GM21737 (cell line): ENCODE results near the gene MOBP.

Experiments used
- ATAC-seq: cut with Tn5 transposase; IDR thresholded peaks from one replicate; pipeline ENCODE4 v1.9.1; 2021; ENCODE audit warnings: mild to moderate bottlenecking, moderate library complexity; ENCODE audit not compliant: unreplicated experiment

Gene MOBP

DNA sequence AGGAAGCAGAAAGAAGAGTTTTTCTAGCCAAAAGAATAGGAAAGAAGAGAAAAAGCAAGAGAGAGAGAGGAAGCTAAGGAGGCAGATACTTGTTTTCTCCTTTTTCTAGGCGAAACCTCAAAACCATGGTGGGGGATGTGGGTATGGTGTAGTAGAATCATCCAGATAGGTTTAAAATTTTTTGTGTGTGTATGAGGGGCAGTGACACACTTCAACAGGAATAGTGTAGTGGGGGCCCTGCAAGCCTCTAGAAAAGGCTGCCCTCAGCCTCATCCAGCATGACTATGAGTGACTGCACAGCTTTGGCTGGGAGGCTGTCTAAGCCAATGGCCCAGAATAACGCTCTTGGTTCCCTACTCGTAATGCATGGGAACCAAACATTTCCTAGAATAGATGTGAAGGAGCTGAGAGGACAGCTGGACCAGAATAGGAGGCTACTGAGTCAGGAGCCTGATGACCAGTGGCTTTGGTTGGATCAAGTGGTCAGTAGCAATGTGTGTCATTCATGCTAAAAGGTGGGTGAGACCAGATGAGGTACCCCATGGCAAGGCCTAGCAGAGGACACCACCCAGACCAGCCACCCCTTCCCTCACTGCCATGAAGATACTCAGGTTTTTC lies 24.4 kb downstream of the MOBP start:
- ATAC-seq: no peak

DNA sequence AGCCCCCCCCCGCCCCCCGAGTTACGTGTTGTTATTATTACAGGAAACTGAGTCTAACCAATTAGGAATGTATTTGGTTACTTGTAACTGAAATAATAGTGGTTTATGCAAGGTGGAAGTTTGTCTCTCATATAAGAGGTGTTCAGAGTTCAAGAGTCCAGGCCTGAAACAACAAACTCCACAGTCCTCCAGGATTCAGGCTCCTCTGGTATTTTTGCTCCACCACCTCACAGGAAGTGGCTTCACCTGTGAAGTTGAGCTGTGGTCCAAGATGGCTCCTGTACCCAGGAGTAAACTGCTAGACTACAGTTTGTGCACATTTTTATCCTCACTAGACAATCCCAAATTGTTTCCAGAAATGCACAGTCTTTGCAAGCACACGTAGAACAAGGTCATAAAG lies 27.3 kb downstream of the MOBP start:
- no peak for ATAC-seq

DNA sequence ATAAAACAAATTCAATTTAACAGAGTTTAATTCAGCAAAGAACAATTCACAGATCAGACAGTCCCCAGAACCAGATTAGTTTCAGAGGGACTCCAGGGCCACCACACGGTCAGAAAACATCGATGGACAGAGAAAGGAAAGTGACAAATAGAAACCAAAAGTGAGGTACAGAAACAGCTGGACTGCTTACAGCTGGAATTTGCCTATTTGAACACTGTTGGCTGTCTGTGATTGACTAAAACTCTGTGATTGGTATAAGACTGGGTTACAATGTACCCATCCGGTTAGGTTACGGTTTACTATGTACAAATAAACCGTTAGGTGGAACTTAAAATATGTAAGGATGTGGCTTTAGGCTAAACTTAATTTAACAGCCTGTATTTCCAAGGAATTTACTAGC lies 30.3 kb downstream of the MOBP start:
- no peak for ATAC-seq

DNA sequence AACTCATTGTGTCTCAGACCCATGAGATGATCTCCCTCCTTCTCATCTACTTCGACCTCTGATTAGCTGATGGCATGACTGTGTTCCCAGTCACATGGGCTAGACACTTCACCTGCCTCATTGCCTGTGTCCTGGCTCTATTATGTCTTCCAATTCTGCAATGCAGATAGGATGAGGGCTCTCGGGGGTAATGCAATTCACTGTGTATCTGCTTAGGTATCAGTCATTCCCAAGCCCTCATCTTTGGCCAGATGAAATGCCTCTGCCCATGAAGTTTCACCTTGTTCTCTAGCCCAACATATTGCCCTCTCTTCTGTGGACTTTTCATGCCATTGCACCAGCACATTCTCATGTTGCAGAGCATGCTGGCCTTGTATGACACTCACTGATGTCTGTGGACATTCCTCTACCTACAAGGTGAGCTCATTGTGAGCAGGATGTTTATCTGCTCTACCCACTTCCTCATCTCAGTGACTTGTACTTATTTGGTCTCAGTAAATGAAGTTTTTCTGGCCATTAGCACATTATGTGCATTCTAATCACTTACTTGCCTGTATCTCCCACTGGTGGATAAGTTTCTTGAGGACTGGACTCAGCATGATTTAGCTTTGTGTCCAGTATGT lies 32.3 kb downstream of the MOBP start:
- ATAC-seq: no peak

DNA sequence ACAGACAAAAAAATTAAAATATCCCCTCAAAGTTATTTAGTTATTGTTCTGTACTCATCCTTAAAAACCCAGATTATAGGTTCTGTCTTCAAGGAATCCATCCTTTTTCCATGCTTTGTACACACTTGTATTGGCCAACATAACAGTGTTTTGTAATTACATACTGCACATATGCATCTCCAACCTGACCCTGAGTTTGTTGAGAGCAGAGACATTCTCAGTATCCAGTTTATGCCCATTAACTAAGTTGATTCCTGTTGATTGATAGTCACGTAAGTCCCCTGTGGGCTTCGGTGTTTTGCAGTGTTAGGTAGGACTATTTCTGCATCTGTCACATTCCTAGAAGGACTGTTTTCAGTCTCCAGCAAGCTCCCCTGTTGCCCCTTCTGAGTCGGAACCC lies 33.6 kb downstream of the MOBP start:
- no peak for ATAC-seq

DNA sequence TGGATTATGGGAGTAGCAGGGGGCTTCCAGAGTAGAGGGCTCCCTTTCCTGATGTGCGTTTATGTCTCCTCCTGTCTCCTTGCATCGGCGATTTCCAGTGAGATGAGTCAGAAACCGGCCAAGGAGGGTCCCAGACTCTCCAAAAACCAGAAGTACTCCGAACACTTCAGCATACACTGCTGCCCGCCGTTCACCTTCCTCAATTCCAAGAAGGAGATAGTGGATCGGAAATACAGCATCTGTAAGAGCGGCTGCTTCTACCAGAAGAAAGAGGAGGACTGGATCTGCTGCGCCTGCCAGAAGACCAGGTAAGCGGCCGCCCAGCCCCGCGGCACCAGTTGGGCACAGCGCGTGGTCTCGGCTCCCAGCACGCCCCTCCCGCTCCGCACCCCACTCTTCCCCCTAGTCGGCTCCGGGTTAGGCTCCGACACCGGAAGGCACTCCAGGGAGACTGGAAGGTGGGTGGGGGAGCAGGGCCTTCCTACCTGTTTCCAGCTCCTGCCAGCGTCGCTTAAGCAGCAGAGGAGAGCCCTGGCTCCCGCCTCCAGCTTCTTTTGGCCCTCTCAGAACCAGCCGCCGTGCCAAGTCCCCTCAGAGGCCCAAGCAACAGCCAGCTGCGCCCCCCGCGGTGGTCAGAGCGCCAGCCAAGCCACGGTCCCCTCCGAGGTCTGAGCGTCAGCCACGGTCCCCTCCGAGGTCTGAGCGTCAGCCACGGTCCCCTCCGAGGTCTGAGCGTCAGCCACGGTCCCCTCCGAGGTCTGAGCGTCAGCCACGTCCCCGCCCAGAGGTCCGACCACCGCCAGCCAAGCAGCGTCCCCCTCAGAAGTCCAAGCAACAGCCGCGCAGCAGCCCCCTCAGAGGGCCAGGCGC lies 34.7 kb downstream of the MOBP start:
- ATAC-seq: no peak

DNA sequence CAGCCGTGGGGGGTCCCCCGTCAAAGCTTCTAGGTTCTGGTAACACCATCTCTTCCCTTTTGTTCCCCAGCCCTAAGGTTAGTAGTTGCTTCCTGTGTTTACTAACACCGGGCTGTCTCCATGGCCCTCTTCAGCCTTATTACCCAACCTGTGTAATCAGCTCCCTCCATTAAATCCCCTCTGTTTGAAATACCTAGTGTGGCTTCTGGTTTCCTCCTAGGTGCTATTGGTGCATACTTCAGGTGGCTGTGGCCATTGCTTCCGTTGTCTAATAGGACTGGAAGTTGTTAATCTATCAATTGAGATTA lies 35.3 kb downstream of the MOBP start:
- ATAC-seq: no peak

DNA sequence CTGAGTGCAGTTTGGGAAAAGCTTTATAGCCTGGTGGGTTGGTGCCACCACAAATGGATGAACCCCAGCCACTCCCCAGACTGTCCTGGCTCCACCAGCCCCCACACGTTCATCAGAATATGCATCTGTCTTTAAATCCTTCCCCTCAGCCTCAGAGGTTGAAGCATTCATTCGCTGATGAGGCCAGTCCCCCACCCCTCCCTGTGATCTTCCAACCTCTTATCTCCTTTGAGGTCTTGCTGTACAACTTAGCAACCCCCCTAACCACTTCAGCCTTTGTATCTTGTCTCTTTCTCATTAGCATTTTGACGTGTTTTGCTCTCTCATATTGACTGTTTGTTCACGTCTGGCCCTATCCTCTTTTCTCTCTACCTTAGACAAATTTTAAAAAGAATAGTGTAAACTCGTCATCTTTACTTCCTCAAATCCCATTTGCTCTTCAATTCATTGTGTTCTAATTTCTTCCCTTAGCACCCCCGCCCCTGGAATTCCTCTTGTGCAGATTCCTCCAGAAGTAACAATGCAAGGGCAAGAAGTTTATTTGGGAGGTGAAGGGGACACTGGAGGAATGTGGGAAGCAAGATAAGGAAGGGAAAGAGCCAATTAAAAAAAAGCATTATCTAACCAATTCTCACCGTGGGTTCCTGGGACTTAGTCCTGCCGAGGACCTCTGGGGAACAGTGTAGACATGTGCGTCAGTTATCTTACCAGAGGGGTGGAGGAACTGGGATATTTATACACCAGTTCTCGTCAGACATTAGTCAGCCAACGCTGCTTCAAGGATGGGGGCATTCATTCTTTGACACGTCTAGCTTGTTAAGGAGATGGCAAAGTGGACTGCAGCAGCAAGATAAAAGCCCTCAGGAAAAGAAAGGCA lies 38.6 kb downstream of the MOBP start:
- no peak for ATAC-seq

DNA sequence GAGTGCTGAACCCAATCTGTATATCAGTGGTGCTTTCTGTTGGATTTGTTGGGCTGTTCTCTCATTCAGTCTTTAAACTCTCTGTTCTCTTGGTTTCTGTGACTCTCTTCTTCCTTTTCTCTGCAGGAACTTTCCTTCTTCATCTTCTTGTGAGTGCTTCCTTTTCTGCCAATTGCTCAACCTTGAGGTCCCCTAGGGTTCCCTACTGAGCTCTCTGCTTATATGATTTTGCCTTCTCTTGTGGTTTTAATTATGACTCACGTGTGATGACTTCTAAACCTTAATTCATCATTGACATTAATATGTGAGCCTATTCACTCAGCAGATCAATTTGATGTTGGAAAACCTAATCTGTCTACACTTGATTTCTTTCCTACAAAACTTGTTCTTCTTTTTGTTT lies 39.4 kb downstream of the MOBP start:
- ATAC-seq: no peak

DNA sequence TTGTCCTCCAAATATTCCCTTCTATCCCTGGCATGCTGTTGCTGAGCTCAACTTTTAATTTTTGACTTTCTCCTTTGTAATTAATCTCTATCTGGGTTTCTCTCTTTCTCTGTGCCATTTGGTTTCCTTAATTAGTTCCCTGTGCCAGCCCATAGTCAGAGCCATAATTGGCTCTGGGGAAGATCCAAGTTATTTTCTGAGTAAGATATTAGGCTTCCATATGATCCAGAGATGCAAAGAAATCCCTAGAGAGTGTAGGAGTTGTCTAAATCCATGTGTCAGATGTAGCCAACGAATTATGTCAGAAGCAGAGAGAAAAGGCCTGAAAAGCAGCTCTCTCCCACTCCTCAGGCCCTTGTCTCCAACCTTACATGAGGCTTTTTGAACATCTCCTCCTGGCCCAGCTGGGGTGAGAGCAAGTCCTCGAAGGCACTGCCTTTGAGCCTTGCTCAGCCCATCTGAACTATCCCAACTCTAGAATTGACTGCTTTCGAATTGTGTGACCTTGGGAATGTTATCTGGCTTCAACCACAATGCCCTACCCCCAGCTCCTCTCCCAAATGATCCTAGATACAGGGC lies 46.4 kb downstream of the MOBP start:
- no peak for ATAC-seq

DNA sequence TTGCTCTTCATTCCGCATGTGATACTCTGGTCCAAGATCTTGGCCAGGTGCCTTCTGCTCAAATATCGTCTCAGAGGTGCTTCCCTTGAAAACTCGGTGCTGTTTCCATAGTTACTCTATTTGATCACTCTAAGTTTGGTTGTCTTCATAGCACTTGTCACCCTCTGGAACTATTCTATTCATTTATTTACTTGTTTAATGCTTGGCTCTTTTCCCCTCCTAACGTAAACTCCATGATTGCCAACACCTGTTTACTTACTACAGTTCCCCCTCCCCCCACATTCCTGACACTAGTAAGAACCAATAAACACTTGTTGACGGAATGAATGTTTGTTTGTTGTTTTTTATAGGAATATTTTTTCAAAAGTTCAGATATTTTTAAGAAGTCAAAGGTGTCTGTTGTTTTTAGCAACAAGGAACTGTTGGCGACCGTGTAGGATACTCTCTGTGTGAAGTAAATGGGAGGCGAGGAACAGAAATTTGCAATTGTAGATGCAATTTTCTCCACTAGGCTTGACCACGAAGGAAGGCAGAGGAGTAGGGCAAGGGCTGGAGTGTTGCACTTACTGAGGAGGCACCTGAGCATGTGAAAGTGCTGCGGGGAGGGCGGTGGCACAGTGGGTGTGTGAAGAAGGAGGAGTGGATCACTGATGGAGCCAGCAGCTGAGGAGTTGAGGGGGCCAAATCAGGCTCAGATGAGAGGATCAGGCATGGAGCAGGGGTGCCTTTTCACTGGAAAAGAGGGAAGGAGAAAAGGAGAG lies 48.4 kb downstream of the MOBP start:
- ATAC-seq: no peak

DNA sequence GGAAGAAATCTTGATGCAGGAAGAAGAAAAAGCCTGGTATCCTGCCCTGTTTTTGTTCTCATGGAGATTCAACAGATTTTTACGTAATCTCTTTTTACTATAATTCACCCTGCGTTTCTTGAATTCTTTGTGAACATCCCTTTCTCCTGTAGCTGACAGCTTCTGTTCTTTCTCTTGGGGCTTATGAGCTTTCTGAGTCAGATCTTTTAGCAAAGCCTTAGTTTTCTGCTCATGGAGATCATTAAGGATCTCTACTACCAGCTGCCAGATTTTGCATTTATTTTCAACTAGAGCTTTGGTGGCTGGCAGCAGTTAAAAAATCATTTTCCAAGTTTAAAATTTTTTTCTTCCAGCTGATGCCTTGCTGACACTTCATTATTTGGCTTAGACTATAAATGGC lies 51.6 kb downstream of the MOBP start:
- ATAC-seq: no peak

DNA sequence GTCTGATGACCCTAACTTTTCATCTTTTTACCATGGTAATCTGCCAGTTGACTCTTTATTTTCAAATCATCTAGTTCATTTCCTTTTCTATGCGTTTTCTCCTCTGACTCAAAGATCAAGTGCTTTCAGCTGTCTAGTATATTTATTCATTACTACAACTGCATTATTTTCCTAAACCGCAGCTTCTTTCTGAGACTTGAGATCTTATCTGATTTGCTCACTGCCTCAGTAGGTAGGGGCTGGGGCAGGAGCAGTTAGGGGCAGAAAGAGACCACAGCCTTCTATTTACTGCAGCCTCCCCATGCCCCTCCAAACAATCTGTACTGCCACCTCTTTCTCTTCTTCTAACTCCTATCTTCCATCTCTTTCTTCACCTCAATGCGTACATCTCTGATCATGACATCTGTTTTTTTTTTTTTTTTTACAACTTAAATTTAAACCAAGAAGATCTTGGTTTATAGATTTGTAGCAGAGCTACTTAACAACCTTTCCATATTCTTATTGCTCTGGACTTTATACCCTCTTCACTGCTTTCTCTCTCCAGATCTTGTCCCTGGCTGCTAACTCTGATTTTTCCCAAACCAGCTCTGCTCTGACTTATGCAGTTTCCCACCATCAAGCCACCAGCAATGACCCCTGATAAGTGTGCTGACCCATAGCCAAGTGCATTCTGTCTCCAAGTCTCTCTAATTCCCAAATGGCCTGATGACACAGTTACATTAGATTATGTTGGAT lies 52.2 kb downstream of the MOBP start:
- ATAC-seq: no peak

DNA sequence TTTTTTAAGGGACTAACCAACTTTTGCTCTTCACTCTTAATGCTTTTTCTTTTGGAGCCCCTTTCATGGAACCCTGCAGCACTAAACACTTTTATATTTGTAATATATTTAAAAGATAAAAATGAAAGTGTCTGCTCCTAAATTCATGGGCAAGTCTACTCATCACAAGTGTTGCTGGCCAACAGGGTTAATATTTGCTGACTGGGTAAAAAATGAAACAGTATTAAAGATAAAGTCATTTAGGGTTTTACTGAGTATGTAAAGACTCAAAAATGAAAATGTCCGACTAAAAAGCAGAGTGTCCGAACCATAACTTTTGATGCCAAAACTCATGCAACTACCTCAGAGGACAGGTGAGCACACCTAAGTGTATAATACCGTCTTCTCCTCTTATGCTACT lies 54.0 kb downstream of the MOBP start:
- ATAC-seq: no peak

DNA sequence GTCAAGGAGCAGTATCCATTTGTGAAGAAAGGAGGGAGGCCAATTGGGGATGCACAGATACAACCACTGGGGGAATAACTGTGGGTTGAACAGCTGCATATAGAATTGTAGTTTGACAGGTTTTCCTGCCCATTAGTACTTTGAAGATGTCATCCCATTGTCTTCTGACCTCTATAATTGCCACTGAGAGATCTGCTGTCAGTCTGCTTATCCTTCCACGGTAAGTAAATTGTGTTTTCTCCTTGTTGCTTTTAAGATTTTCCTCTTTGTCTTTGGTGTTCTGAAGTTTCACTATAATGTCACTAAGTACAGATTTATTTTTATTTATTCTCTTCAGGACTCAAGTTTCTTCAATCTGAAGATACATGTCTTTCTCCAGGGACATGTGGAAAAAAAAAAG lies 56.6 kb downstream of the MOBP start:
- ATAC-seq: no peak

DNA sequence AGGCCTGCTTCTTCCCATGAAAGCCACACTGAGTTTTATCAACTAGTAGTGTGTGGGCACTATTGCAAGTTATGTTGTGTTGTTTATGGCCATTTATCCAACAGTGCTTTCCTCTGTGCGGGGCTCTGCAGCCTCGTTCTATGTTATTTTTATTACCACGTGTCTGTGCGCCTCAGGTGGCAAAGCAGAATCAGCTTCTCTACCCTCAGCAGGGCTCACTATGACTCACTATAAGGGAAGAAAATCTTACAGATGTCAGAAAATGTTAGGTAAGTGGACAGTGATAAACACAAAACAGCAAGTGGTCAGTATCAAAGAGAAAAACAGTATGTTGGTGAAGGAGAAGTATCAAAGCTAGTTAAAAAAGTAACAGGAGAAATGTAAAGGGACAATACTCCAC lies 61.4 kb downstream of the MOBP start:
- ATAC-seq: no peak

DNA sequence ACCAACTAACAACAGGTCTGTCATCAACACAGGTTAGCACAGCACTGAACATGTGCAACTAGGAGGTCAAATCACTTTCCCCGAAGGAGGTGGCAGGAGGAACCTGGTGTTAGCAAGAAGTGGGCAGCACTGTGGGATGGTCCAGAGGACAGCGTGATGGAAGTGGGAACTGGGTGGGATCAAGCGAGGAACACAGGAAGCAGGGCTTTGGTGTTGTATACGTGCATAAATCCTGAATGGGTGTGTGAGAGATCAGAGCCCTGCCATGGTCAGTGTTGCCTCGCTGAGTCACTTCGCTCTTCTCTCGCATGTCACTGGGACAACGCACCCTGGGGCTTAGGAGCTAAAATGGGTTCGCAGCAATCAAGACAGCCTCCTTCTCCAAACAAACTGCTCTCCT lies 62.1 kb downstream of the MOBP start:
- ATAC-seq: no peak

DNA sequence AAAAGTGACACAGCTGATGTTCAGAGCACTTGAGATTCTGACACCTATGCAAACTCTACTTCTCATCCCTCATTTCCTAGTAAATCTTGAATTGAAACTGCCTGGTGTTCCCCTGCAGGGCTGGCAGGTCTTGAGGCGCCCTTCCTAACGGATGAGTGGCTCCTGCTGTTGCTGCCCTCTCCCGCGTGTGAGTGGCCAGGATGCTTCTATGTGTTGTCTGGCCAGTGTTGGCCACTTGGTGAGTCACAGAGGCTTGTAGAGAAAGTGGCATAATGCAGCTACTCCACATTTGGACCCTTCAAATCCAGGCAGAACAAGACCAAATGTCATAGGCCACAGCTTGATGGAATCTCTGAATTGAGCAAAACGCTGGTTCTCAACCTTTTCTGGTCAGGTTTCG lies 63.6 kb downstream of the MOBP start:
- ATAC-seq: no peak

DNA sequence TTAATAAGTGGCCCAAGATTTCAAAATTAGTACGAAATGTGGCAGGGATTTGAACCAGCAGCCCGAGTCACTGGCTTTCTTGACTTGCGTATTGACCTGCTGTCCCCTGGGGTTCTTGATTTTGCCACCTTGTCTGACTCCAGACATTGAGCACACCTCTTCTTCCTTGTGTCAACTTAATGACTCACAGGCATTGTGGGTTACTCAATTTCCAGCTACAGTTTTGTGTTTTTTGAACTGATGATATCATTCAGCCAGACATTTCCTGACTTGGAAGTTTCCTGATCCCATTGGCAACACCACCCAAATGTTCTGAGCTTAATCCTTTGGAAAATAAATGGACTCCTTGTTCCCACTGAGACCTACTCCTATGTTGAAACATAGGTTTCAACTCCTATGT lies 64.2 kb downstream of the MOBP start:
- ATAC-seq: no peak

DNA sequence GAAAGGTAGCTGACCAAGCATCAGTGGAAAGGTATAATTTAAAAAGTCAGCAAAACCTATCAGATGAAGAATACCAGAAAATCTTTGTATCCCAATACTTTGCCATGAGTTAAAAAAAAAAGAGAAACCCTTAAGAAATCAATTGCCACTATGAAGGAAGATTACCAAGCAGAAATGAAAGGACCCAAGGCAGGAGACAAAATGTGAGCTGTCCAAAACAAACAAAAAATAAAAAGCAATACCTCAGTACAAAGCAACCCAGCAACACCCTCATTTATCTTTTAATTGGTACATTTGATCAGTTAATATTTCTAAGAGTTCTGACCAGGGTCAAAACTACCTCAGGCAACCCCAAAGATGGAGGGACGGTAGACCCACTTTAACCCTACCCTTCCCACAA lies 65.3 kb downstream of the MOBP start:
- no peak for ATAC-seq
